HepG2 (cell line): ENCODE results near the gene CNNM4. TPM values are rescaled to one million over a fixed set of nuclear protein-coding genes. Genes with fewer than 3 reads are reported as not detected.

Experiments used
- ATAC-seq: fragments of 200-7000 bp; cut with Tn5 transposase; 3 replicates; pipeline ENCODE4 v1.9.1; 2020; ENCODE audit warnings: mild to moderate bottlenecking, moderate library complexity
- BruUV-seq: library from RNA; stranded (reverse); fragments of 400-500 nt; replicated peaks from 2 replicates; lab custom pipeline; 2021; lab: Mats Ljungman, UMichigan
- CTCF ChIA-PET: fragments of 300-600 bp; formaldehyde crosslinking; extraction: SDS; loops from one replicate; lab custom pipeline; 2021; ENCODE audit warnings: low total read pairs, inconsistent platforms, low intra/inter-chr PET ratio; lab: Yijun Ruan, JAX
- POLR2A ChIA-PET: fragments of 350-600 bp; sonication (Branson Sonifier 250); formaldehyde crosslinking; loops from one replicate; lab custom pipeline; 2020; ENCODE audit warnings: antibody characterized with exemption, inconsistent platforms; lab: Yijun Ruan, JAX
- DNase-seq: peaks from one replicate; pipeline ENCODE4 v3.0.0-alpha.2; 2015; ENCODE audit warnings: low spot score
- FAIRE-seq: peaks from 3 replicates; lab custom pipeline; 2011; peaks lifted over from hg19 to GRCh38; lab: Jason Lieb, UNC
- H2AFZ ChIP-seq: one replicate; pipeline ENCODE4 v1.6.1; 2011; ENCODE audit warnings: low read length, inconsistent platforms
- H3K27ac ChIP-seq: fragments of 300-600 bp; 3 replicates; pipeline ENCODE4 v1.8.0; 2011; ENCODE audit warnings: mixed run types, mild to moderate bottlenecking, mixed read lengths, low read length, inconsistent platforms; ENCODE audit not compliant: insufficient read depth; ENCODE audit errors: extremely low read length
- H3K27me3 ChIP-seq, 2 experiments: fragments of 200-600 bp in 1 of 2; 2 replicates in 1 of 2; 3 replicates in 1 of 2; pipeline versions ENCODE4 v1.6.0 to v1.8.0; 2011; ENCODE audit warnings: low read length in 2 of 2, mild to moderate bottlenecking in 2 of 2, moderate library complexity in 2 of 2, inconsistent platforms in 1 of 2; ENCODE audit not compliant: insufficient read depth in 2 of 2, control insufficient read depth in 1 of 2
- H3K36me3 ChIP-seq, 2 experiments: fragments of 200-600 bp in 1 of 2; replicated peaks in 1 of 2; 2 replicates in 1 of 2; 3 replicates in 1 of 2; pipeline versions ENCODE4 v1.5.1 to v1.8.0; 2011; ENCODE audit warnings: low read length in 2 of 2, inconsistent platforms in 1 of 2; ENCODE audit not compliant: insufficient read depth in 2 of 2, control insufficient read depth in 1 of 2
- H3K4me1 ChIP-seq: 2 replicates; pipeline ENCODE4 v1.5.1; 2012; ENCODE audit warnings: low read length, inconsistent platforms; ENCODE audit not compliant: insufficient read depth
- H3K4me2 ChIP-seq: 2 replicates; pipeline ENCODE4 v1.6.0; 2011; ENCODE audit warnings: low read depth, low read length, inconsistent platforms
- H3K4me3 ChIP-seq, 3 experiments: fragments of 200-600 bp in 1 of 3; sonication (generic), shearing (Covaris generic) in 1 of 3; replicated peaks in 1 of 3; 2 replicates each; pipeline ENCODE4 v1.5.1; 2011 to 2016; ENCODE audit warnings: low read length in 3 of 3, inconsistent platforms in 2 of 3, low read depth in 2 of 3, mild to moderate bottlenecking in 2 of 3, control low read depth in 1 of 3, mixed read lengths in 1 of 3; ENCODE audit not compliant: insufficient read depth in 1 of 3
- H3K79me2 ChIP-seq: one replicate; pipeline ENCODE4 v1.6.1; 2011; ENCODE audit warnings: low read length, inconsistent platforms; ENCODE audit not compliant: insufficient read depth
- H3K9ac ChIP-seq: 2 replicates; pipeline ENCODE4 v1.6.0; 2011; ENCODE audit warnings: mild to moderate bottlenecking, low read depth, low read length, inconsistent platforms; ENCODE audit not compliant: insufficient read depth
- H3K9me3 ChIP-seq: 2 replicates; pipeline ENCODE4 v1.5.1; 2012; ENCODE audit warnings: mild to moderate bottlenecking, low read length
- H4K20me1 ChIP-seq: 2 replicates; pipeline ENCODE4 v1.6.0; 2011; ENCODE audit warnings: inconsistent platforms, mild to moderate bottlenecking, low read length, moderate library complexity; ENCODE audit not compliant: insufficient read depth
- ARID5B ChIP-seq: IDR thresholded peaks from 2 replicates; pipeline ENCODE4 v1.4.0; 2020; ENCODE audit warnings: mild to moderate bottlenecking, missing genetic modification reagents
- JARID2 ChIP-seq: sonication (generic); formaldehyde crosslinking; IDR thresholded peaks from 2 replicates; pipeline ENCODE4 v1.8.1; 2023; ENCODE audit warnings: missing genetic modification reagents, inconsistent platforms; ENCODE audit not compliant: insufficient replicate concordance
- KDM4B ChIP-seq: sonication (generic); formaldehyde crosslinking; IDR thresholded peaks from 2 replicates; pipeline ENCODE4 v1.4.0; 2020; ENCODE audit warnings: missing genetic modification reagents
- KLF9 ChIP-seq: IDR thresholded peaks from 2 replicates; pipeline ENCODE4 v1.6.1; 2016; ENCODE audit warnings: low read depth
- MAFK ChIP-seq, 2 experiments: IDR thresholded peaks in 1 of 2; conservative IDR thresholded peaks in 1 of 2; 2 replicates each; pipeline ENCODE4 v1.6.1; 2011; ENCODE audit warnings: improper control_type of control experiment in 2 of 2, low read length in 2 of 2
- MXD3 ChIP-seq: IDR thresholded peaks from 2 replicates; pipeline ENCODE4 v1.6.1; 2016; ENCODE audit warnings: mild to moderate bottlenecking, missing biosample characterization, missing genetic modification reagents
- SAFB2 ChIP-seq: sonication (generic); formaldehyde crosslinking; IDR thresholded peaks from 2 replicates; pipeline ENCODE4 v1.5.1; 2020; ENCODE audit warnings: missing genetic modification reagents, low read depth, mild to moderate bottlenecking, borderline replicate concordance
- SRSF4 ChIP-seq: fragments of 200-400 bp; formaldehyde crosslinking; IDR thresholded peaks from one replicate; pipeline ENCODE4 v1.6.1; 2018; ENCODE audit warnings: mild to moderate bottlenecking, low read depth, low read length, moderate library complexity; ENCODE audit not compliant: poor library complexity, severe bottlenecking
- TRIM24 ChIP-seq: sonication (generic); formaldehyde crosslinking; IDR thresholded peaks from 2 replicates; pipeline ENCODE4 v1.8.0; 2022; ENCODE audit warnings: mild to moderate bottlenecking, missing genetic modification reagents
- ZNF225 ChIP-seq: sonication (generic); formaldehyde crosslinking; IDR thresholded peaks from 2 replicates; pipeline ENCODE4 v1.4.0; 2020; ENCODE audit warnings: mild to moderate bottlenecking, missing genetic modification reagents
- ZNF251 ChIP-seq: sonication (generic); formaldehyde crosslinking; IDR thresholded peaks from 2 replicates; pipeline ENCODE4 v1.9.0; 2021; ENCODE audit warnings: mild to moderate bottlenecking, missing genetic modification reagents
- ZNF672 ChIP-seq: sonication (generic); formaldehyde crosslinking; IDR thresholded peaks from 2 replicates; pipeline ENCODE4 v1.8.1; 2022; ENCODE audit warnings: missing genetic modification reagents
- ZNF768 ChIP-seq: sonication (generic); formaldehyde crosslinking; IDR thresholded peaks from 2 replicates; pipeline ENCODE4 v1.4.0; 2020; ENCODE audit warnings: missing genetic modification reagents
- WGBS: methylation state at CpG from one replicate; pipeline ENCODE4 v1.1.6; 2017; ENCODE audit warnings: low lambda C conversion rate; 5-methylcytosine and 5-hydroxymethylcytosine counted together
- in situ Hi-C: cut with HindIII; loops from 2 replicates; pipeline ENCODE4 v1.10.0; 2017; ENCODE audit warnings: low pct_unique_long_range_greater_than_20kb; ENCODE audit not compliant: extremely low pct_ligation_motif_present
- intact Hi-C: fragments of 100-400 bp; cut with micrococcal nuclease; formaldehyde crosslinking; loops from one replicate; pipeline ENCODE4 v1.10.0; 2022; ENCODE audit not compliant: unreplicated experiment
- polyA plus RNA-seq, 8 experiments: library from polyadenylated mRNA; depleted of rRNA in 3 of 8; stranded (reverse) in 7 of 8; unstranded in 1 of 8; fragments of >200 nt; fragmentation: Illumina TruSeq in 4 of 8; extraction: Trizol in 4 of 8; gene quantifications; 2 replicates each; pipeline versions ENCODE4 v1.2.1 to v1.2.3, GENCODE V29; 2011 to 2016; ENCODE audit warnings: low read depth in 4 of 8, missing spikeins in 1 of 8, mixed read lengths in 1 of 8; ENCODE audit not compliant: insufficient read depth in 1 of 8
- total RNA-seq, 5 experiments: library from RNA; depleted of rRNA; stranded (reverse); fragments of >200 nt; fragmentation: Illumina TruSeq; extraction: Trizol; gene quantifications; 2 replicates each; pipeline ENCODE4 v1.2.3, GENCODE V29; 2016; ENCODE audit warnings: low read depth in 1 of 5
- TF ChIP-seq, protein P1 (sequence below): sonication (generic); formaldehyde crosslinking; IDR thresholded peaks from 2 replicates; pipeline ENCODE4 v1.4.0; 2020; ENCODE audit warnings: missing genetic modification reagents, borderline replicate concordance

Gene CNNM4
- total and polyA plus RNA-seq, 2 of the 13 experiments (the other 11 are each of a cell fraction or from before 2014, with no cell fraction given) = 5.9 to 8.4 TPM

DNA sequence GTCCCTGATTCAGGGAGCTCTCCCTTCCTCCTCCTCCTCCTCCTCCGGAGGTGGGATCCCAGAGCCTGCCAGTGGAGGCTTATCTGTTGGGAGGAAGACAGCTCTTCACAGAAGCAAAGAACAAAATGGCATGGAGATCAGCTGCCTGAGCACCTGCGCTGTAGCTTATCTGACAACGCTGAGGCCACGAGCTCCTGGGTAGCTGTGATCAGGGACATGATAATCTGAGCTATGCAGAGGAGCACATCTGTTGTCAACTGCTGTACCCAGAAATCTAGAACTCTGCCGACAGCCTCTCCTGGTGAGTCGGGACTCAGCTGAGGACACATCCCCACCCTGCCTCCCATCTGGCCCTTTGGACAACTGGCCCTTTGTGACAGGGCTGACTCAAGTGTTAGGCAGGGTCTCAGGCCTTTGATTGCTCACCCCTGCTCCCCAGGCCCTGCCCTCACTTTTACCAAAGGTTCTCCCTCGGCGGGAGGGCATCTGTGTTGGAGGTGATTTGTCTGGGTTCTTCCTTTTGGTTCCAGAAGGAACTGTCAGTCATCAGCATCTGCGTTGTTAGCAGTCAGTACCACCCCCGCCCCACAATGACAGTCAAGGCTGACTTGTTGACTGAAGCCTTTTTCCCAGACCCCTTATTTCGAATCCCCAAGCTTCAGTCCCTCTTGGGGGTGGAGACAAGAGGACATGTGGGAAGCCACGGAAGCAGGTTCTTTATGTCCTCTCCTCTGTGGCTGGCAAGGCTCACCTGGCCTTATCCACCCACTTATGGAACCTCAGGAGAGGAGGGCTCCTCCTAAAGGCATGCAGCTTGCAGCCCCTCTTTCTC is 49.5 kb downstream of the CNNM4 start (continued):
- TF ChIP-seq ARID5B (CRISPR knock-in tag) (no peak), SAFB2 (CRISPR knock-in tag) (0 out of 2 replicates have a peak, but pooled peaks have one; percentile 34), TRIM24 (CRISPR knock-in tag) (0 out of 2 replicates have a peak, but pooled peaks have one; percentile 12), MAFK (conservative IDR thresholded peaks at IDR 0.05 in 1 of 2, IDR thresholded peaks at IDR 0.05 in 1 of 2; ENCODE audit: low read length in 2 of 2) (no peak), ZNF251 (no peak)

DNA sequence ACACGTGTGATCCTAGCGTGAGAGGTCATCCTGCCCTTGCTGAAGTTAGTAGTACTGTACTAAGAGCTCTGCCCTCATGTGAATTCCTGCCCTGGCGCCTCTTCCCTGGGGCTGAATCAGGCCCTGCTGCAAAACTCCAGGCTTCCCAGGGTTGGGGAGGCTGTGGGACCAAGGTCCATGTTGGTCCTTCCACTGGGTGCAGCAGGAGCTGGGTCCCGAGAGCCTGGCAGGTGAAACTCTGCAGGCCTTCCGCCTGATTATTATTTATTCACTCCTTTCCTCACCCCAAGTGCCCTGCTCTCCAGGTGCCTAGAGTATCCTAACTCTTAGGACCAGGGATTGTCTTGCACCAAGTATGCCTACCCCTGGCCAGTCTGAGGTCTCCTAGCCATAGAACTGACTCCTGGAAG is 50.1 kb downstream of the CNNM4 start:
- POLR2A ChIA-PET = interaction anchor here (1.0 to 2.3 kb wide), 7 partner anchors 8 to 89 kb away, joined by 3 to 17 read pairs (median 5); partner anchors contain the start of genes ANKRD39 and CNNM4
- Histone ChIP-seq H3K4me2 (peak overlapping the region; percentile 70), H3K4me3 (peak overlapping the region in 1 of 3 experiments; percentile 21; a peak in 3 of 6 replicates), H3K27ac (peak overlapping the region; percentile 69), H2AFZ (no peak overlapping the region), H3K9ac (peak overlapping the region; percentile 50), H3K27me3 (no peaks in the 10 kb centered on the region; a peak in 1 of 5 replicates), H4K20me1 (no peaks in the 10 kb centered on the region), H3K79me2 (peaks cover 7% of the 10 kb centered on the region), H3K36me3 (no peaks in the 10 kb centered on the region), H3K9me3 (no peaks in the 10 kb centered on the region), H3K4me1 (peaks cover 79% of the 10 kb centered on the region)
- CTCF ChIA-PET = no interaction called here
- DNase-seq = peak; percentile 77
- in situ Hi-C loops = no loop called here
- BruUV-seq = no TSS peak
- intact Hi-C loops = no loop called here
- peak; percentile 90 for FAIRE-seq
- peak; percentile 93 for ATAC-seq
- 5% methylated on average over 5 of the region's 5 CpGs for WGBS
- TF ChIP-seq, protein P1, sequence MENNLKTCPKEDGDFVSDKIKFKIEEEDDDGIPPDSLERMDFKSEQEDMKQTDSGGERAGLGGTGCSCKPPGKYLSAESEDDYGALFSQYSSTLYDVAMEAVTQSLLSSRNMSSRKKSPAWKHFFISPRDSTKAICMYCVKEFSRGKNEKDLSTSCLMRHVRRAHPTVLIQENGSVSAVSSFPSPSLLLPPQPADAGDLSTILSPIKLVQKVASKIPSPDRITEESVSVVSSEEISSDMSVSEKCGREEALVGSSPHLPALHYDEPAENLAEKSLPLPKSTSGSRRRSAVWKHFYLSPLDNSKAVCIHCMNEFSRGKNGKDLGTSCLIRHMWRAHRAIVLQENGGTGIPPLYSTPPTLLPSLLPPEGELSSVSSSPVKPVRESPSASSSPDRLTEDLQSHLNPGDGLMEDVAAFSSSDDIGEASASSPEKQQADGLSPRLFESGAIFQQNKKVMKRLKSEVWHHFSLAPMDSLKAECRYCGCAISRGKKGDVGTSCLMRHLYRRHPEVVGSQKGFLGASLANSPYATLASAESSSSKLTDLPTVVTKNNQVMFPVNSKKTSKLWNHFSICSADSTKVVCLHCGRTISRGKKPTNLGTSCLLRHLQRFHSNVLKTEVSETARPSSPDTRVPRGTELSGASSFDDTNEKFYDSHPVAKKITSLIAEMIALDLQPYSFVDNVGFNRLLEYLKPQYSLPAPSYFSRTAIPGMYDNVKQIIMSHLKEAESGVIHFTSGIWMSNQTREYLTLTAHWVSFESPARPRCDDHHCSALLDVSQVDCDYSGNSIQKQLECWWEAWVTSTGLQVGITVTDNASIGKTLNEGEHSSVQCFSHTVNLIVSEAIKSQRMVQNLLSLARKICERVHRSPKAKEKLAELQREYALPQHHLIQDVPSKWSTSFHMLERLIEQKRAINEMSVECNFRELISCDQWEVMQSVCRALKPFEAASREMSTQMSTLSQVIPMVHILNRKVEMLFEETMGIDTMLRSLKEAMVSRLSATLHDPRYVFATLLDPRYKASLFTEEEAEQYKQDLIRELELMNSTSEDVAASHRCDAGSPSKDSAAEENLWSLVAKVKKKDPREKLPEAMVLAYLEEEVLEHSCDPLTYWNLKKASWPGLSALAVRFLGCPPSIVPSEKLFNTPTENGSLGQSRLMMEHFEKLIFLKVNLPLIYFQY (CRISPR knock-in tag) = no peak
- TF ChIP-seq ZNF672 (CRISPR knock-in tag) = no peak
- no peak for TF ChIP-seq ZNF768
- TF ChIP-seq JARID2 (CRISPR knock-in tag) = no peak
- no peak for TF ChIP-seq MXD3 (CRISPR knock-in tag)
- no peak for TF ChIP-seq SRSF4
- TF ChIP-seq KDM4B (CRISPR knock-in tag) = no peak
- TF ChIP-seq KLF9 (CRISPR knock-in tag) = no peak
- TF ChIP-seq ZNF225 = no peak; the same call in 1 of the 2 replicates
